Measurements from ENCODE around the gene DHX34. TPM values are rescaled to one million over a fixed set of nuclear protein-coding genes. Genes with fewer than 3 reads are reported as not detected.
A peak's percentile ranks its signal among the peaks of the same experiment; 100 is the strongest.

The DHX34 gene
- total and polyA plus RNA-seq, 4 donors = 3.1 to 11.6 (median 6.1) TPM

DNA sequence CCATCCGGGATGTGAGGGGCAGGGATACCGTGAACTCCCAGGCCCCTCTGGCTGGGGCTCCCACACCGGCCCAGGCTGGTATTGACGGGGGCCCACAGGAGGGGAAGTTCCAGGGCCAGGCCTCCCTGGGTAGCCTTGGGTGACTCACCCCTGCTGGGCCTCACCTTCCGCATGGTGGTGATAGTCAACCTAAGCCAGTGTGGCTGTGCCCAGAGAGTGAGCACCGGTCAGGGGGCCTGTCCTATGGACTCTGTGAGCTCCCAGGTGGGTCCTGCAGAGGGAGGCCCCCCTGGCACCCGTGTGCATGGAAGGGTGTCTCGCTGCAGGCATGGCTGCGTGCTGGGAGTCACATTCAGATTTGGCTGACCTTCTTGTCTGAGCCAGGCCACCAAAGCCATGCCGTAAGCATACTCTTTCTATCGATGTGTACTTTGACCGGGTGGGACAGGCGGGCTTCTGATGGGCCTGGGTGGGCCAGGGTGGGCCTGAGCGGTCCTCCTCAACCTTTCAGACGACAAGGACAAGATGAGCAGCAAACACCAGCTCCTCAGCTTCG, 27.6 kb downstream of the DHX34 start:
- peak overlapping the region; percentile 46 to 63 for H3K27ac ChIP-seq (ENCODE audit: low read depth in 1 of 2, low read length in 2 of 2)
- H3K9me3 ChIP-seq (ENCODE audit: control insufficient read depth in 4 of 4, low read length in 3 of 4) = no peaks in the 10 kb centered on the region
- TF ChIP-seq FOXA1 (IDR thresholded peaks at IDR 0.05) (no peak), RAD21 (IDR thresholded peaks at IDR 0.05) (no peak), MAX (IDR thresholded peaks at IDR 0.05) (no peak), JUND (IDR thresholded peaks at IDR 0.05) (no peak), YY1 (IDR thresholded peaks at IDR 0.05) (no peak), EGR1 (IDR thresholded peaks at IDR 0.05; ENCODE audit: low read depth in 2 of 2) (no peak), FOXA2 (IDR thresholded peaks at IDR 0.05) (no peak), HNF4A (conservative IDR thresholded peaks at IDR 0.05) (no peak), TAF1 (conservative IDR thresholded peaks at IDR 0.05) (no peak)
- TF ChIP-seq, protein P1, sequence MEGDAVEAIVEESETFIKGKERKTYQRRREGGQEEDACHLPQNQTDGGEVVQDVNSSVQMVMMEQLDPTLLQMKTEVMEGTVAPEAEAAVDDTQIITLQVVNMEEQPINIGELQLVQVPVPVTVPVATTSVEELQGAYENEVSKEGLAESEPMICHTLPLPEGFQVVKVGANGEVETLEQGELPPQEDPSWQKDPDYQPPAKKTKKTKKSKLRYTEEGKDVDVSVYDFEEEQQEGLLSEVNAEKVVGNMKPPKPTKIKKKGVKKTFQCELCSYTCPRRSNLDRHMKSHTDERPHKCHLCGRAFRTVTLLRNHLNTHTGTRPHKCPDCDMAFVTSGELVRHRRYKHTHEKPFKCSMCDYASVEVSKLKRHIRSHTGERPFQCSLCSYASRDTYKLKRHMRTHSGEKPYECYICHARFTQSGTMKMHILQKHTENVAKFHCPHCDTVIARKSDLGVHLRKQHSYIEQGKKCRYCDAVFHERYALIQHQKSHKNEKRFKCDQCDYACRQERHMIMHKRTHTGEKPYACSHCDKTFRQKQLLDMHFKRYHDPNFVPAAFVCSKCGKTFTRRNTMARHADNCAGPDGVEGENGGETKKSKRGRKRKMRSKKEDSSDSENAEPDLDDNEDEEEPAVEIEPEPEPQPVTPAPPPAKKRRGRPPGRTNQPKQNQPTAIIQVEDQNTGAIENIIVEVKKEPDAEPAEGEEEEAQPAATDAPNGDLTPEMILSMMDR (IDR thresholded peaks at IDR 0.05; ENCODE audit: low read depth, low read length, missing input control) = no peak
- TF ChIP-seq, protein P2, sequence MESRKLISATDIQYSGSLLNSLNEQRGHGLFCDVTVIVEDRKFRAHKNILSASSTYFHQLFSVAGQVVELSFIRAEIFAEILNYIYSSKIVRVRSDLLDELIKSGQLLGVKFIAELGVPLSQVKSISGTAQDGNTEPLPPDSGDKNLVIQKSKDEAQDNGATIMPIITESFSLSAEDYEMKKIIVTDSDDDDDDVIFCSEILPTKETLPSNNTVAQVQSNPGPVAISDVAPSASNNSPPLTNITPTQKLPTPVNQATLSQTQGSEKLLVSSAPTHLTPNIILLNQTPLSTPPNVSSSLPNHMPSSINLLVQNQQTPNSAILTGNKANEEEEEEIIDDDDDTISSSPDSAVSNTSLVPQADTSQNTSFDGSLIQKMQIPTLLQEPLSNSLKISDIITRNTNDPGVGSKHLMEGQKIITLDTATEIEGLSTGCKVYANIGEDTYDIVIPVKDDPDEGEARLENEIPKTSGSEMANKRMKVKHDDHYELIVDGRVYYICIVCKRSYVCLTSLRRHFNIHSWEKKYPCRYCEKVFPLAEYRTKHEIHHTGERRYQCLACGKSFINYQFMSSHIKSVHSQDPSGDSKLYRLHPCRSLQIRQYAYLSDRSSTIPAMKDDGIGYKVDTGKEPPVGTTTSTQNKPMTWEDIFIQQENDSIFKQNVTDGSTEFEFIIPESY (IDR thresholded peaks at IDR 0.05) = no peak
- TF ChIP-seq, protein P3, sequence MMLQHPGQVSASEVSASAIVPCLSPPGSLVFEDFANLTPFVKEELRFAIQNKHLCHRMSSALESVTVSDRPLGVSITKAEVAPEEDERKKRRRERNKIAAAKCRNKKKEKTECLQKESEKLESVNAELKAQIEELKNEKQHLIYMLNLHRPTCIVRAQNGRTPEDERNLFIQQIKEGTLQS (IDR thresholded peaks at IDR 0.05) = no peak
- TF ChIP-seq, protein P4, sequence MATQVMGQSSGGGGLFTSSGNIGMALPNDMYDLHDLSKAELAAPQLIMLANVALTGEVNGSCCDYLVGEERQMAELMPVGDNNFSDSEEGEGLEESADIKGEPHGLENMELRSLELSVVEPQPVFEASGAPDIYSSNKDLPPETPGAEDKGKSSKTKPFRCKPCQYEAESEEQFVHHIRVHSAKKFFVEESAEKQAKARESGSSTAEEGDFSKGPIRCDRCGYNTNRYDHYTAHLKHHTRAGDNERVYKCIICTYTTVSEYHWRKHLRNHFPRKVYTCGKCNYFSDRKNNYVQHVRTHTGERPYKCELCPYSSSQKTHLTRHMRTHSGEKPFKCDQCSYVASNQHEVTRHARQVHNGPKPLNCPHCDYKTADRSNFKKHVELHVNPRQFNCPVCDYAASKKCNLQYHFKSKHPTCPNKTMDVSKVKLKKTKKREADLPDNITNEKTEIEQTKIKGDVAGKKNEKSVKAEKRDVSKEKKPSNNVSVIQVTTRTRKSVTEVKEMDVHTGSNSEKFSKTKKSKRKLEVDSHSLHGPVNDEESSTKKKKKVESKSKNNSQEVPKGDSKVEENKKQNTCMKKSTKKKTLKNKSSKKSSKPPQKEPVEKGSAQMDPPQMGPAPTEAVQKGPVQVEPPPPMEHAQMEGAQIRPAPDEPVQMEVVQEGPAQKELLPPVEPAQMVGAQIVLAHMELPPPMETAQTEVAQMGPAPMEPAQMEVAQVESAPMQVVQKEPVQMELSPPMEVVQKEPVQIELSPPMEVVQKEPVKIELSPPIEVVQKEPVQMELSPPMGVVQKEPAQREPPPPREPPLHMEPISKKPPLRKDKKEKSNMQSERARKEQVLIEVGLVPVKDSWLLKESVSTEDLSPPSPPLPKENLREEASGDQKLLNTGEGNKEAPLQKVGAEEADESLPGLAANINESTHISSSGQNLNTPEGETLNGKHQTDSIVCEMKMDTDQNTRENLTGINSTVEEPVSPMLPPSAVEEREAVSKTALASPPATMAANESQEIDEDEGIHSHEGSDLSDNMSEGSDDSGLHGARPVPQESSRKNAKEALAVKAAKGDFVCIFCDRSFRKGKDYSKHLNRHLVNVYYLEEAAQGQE (IDR thresholded peaks at IDR 0.05) = no peak
- no peak overlapping the region for H3K4me3 ChIP-seq (ENCODE audit: low read depth in 1 of 3, low read length in 3 of 3)
- peaks cover 7 to 16% (median 12%) of the 10 kb centered on the region in 4 donors for H3K4me1 ChIP-seq (ENCODE audit: control insufficient read depth in 4 of 4, insufficient read depth in 4 of 4, low read length in 3 of 4)
- no peak for DNase-seq (ENCODE audit: low spot score)
- no peak overlapping the region for H3K9ac ChIP-seq (ENCODE audit: low read depth in 1 of 2, low read length in 2 of 2)
- H3K36me3 ChIP-seq (ENCODE audit: control insufficient read depth in 4 of 4, insufficient read depth in 3 of 4, low read depth in 1 of 4, low read length in 3 of 4) = peaks cover 7 to 66% (median 28%) of the 10 kb centered on the region in 4 donors
- no peaks in the 10 kb centered on the region for H3K27me3 ChIP-seq (ENCODE audit: control insufficient read depth in 4 of 4, insufficient read depth in 4 of 4, low read length in 3 of 4)
- 64% methylated on average over 16 of the region's 16 CpGs for WGBS

DNA sequence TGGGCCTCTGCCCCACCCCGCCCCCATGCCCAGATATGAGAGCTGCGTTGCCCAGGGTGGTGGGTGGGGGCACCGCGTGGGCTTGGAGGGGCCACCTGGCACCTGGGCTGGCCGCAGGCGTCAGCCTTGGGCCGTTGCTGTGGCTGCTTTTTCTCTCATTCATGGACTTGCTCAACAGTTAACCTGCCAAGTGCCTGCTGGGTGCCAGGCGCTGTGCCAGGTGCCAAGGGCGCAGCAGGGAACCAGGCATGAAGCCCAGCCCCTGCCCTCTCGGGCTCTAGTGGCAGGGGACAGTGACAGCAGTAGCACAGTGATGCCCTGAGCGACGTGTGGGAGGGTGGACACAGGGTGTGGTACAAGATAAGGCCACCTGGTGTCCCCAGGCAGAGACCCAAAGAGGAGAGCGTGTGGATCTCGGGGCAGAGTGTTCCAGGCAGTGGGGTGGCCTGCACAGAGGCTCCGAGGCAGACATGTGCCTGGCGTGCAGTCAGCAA, 28.1 kb downstream of the DHX34 start:
- Histone ChIP-seq H3K4me3 (ENCODE audit: low read depth in 1 of 3, low read length in 3 of 3) (no peak overlapping the region), H3K27me3 (ENCODE audit: control insufficient read depth in 4 of 4, insufficient read depth in 4 of 4, low read length in 3 of 4) (no peaks in the 10 kb centered on the region), H3K4me1 (ENCODE audit: control insufficient read depth in 4 of 4, insufficient read depth in 4 of 4, low read length in 3 of 4) (peaks cover 7 to 16% (median 12%) of the 10 kb centered on the region in 4 donors), H3K36me3 (ENCODE audit: control insufficient read depth in 4 of 4, insufficient read depth in 3 of 4, low read depth in 1 of 4, low read length in 3 of 4) (peaks cover 13 to 67% (median 29%) of the 10 kb centered on the region in 4 donors), H3K27ac (ENCODE audit: low read depth in 1 of 2, low read length in 2 of 2) (peak overlapping the region; percentile 46 to 63), H3K9ac (ENCODE audit: low read depth in 1 of 2, low read length in 2 of 2) (no peak overlapping the region), H3K9me3 (ENCODE audit: control insufficient read depth in 4 of 4, low read length in 3 of 4) (no peaks in the 10 kb centered on the region)
- 58% methylated on average over 16 of the region's 16 CpGs for WGBS
- no peak for DNase-seq (ENCODE audit: low spot score)
- TF ChIP-seq HNF4G (IDR thresholded peaks at IDR 0.05) (no peak), FOXA1 (IDR thresholded peaks at IDR 0.05) (no peak), FOXA2 (IDR thresholded peaks at IDR 0.05) (no peak), RXRA (IDR thresholded peaks at IDR 0.05) (peak in 1 of 2 donors; percentile 52), HNF4A (conservative IDR thresholded peaks at IDR 0.05) (peak in 1 of 2 donors; percentile 46), GABPA (IDR thresholded peaks at IDR 0.05 in 1 of 2, conservative IDR thresholded peaks at IDR 0.05 in 1 of 2) (no peak)
- TF ChIP-seq, protein P4 (IDR thresholded peaks at IDR 0.05) = no peak
- TF ChIP-seq, protein P1 (IDR thresholded peaks at IDR 0.05; ENCODE audit: low read depth, low read length, missing input control) = peak; percentile 12
